GM19328 (cell line): ENCODE data around the gene OIT3.
"Not testable (repeated sequence)": the region's sequence is repeated elsewhere in the genome, so short reads cannot be mapped to it uniquely, and the experiment has no call there.

Experiments used
- ATAC-seq: cut with Tn5 transposase; IDR thresholded peaks from one replicate; pipeline ENCODE4 v1.9.1; 2021; ENCODE audit warnings: mild to moderate bottlenecking, moderate library complexity; ENCODE audit not compliant: unreplicated experiment

The OIT3 gene

GRCh38 chr10:72899545-72899944, 6.0 kb downstream of the OIT3 start:
- no peak for ATAC-seq

GRCh38 chr10:72903941-72904446, 10.5 kb downstream of the OIT3 start:
- not testable (repeated sequence) for ATAC-seq

GRCh38 chr10:72904806-72905205, 11.3 kb downstream of the OIT3 start:
- no peak for ATAC-seq

GRCh38 chr10:72906446-72906845, 12.9 kb downstream of the OIT3 start:
- no peak for ATAC-seq

- ATAC-seq, result no peak
These were observed 17.2 kb downstream of the OIT3 start for GRCh38 chr10:72910705-72911104.

GRCh38 chr10:72911758-72912157, 18.2 kb downstream of the OIT3 start:
- no peak for ATAC-seq

- no peak for ATAC-seq
These were observed 19.2 kb downstream of the OIT3 start for GRCh38 chr10:72912736-72913135.

- ATAC-seq, result no peak
These were observed 19.7 kb downstream of the OIT3 start for GRCh38 chr10:72913287-72913686.

- not testable (repeated sequence) for ATAC-seq
These were observed 23.7 kb downstream of the OIT3 start for GRCh38 chr10:72917201-72917600.

GRCh38 chr10:72917803-72918332, 24.3 kb downstream of the OIT3 start:
- not testable (repeated sequence) for ATAC-seq

GRCh38 chr10:72918352-72918751, 24.8 kb downstream of the OIT3 start:
- ATAC-seq, result no peak

- ATAC-seq, result not testable (repeated sequence)
These were observed 27.7 kb downstream of the OIT3 start for GRCh38 chr10:72921147-72921683.

- no peak for ATAC-seq
These were observed 30.8 kb downstream of the OIT3 start for GRCh38 chr10:72924351-72924750.

- ATAC-seq, result no peak
These were observed 32.5 kb downstream of the OIT3 start for GRCh38 chr10:72925951-72926465.

- ATAC-seq, result no peak
These were observed 33.9 kb downstream of the OIT3 start for GRCh38 chr10:72927485-72927884.

GRCh38 chr10:72928798-72929197, 35.3 kb downstream of the OIT3 start:
- ATAC-seq, result no peak

- ATAC-seq, result no peak
These were observed 36.7 kb downstream of the OIT3 start for GRCh38 chr10:72930276-72930675.

- ATAC-seq, result no peak
These were observed 38.9 kb downstream of the OIT3 start for GRCh38 chr10:72932259-72933015.

- no peak for ATAC-seq
These were observed 41.8 kb downstream of the OIT3 start for GRCh38 chr10:72935361-72935760.

GRCh38 chr10:72943498-72944234, 50.1 kb downstream of the OIT3 start:
- no peak for ATAC-seq

- no peak for ATAC-seq
These were observed 53.4 kb downstream of the OIT3 start for GRCh38 chr10:72946963-72947362.
